Mucosa of rectum (tissue), 2 donors: ENCODE data around the gene ENOX2.

Experiments used
- H3K27ac ChIP-seq, 2 donors: one replicate each; pipeline ENCODE4 v1.7.0; 2013; ENCODE audit warnings: inconsistent platforms in 2 of 2, low read depth in 2 of 2, low read length in 2 of 2
- H3K27me3 ChIP-seq, 2 donors: one replicate each; pipeline ENCODE4 v1.7.0; 2013; ENCODE audit warnings: low read length in 2 of 2; ENCODE audit not compliant: control insufficient read depth in 2 of 2, insufficient read depth in 2 of 2
- H3K36me3 ChIP-seq, 2 donors: one replicate each; pipeline ENCODE4 v1.7.0; 2013; ENCODE audit warnings: low read length in 2 of 2; ENCODE audit not compliant: control insufficient read depth in 2 of 2, insufficient read depth in 2 of 2
- H3K4me1 ChIP-seq, 2 donors: one replicate each; pipeline ENCODE4 v1.7.0; 2013; ENCODE audit warnings: low read length in 2 of 2, mild to moderate bottlenecking in 1 of 2; ENCODE audit not compliant: control insufficient read depth in 2 of 2, insufficient read depth in 2 of 2
- H3K4me3 ChIP-seq, 2 donors: one replicate each; pipeline ENCODE4 v1.7.0; 2013; ENCODE audit warnings: low read length in 2 of 2
- H3K9ac ChIP-seq, 2 donors: one replicate each; pipeline ENCODE4 v1.7.0; 2013; ENCODE audit warnings: low read length in 2 of 2, low read depth in 1 of 2, mild to moderate bottlenecking in 1 of 2
- H3K9me3 ChIP-seq, 2 donors: one replicate each; pipeline ENCODE4 v1.7.0; 2013; ENCODE audit warnings: low read length in 2 of 2; ENCODE audit not compliant: control insufficient read depth in 2 of 2
- donor health status: healthy.
- donor health status: Normal muscosa, but diverticular disease.

ENOX2 gene

DNA sequence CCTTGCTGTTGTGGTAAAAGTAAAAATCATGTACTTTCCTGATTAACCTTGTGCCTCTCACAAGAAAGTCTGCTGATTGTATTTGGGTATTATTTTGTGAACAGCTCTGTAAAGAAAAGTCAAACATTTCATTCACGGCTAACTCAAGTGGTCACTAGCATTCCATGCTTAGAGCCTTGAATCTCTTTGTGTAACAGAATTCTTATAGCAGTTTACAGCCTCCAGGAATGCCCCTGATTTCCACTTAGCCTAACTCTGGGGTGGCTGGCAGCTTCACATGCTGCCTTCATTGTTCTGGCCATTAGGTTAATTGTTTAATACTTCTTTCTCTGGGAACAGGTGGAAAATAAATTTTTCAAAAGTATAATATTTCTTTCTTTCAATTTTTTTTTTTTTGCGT is 274.5 kb downstream of the ENOX2 start:
- no peaks in the 10 kb centered on the region for H3K36me3 ChIP-seq
- H3K9ac ChIP-seq: no peak overlapping the region
- no peaks in the 10 kb centered on the region for H3K9me3 ChIP-seq
- H3K27me3 ChIP-seq: no peaks in the 10 kb centered on the region
- no peak overlapping the region for H3K4me3 ChIP-seq
- no peaks in the 10 kb centered on the region for H3K4me1 ChIP-seq
- no peak overlapping the region for H3K27ac ChIP-seq

DNA sequence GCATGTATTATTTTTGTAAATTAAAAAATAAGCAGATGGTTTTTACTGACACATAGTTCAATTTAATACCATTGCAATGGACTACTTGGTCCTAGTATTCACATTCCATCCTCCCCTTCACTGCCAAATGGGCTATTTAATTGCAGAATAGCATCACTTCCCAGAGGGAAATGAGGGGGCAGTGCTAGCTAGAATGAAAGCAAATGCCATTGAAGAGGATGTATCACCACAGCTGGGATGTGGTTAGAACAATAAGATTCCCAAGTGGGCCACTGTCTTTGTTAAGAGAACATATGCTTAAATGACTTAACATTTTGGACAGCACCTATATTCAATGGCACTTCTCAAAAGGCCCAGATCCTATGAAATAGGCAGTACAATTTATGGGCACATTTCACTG is 276.5 kb downstream of the ENOX2 start:
- no peaks in the 10 kb centered on the region for H3K27me3 ChIP-seq

DNA sequence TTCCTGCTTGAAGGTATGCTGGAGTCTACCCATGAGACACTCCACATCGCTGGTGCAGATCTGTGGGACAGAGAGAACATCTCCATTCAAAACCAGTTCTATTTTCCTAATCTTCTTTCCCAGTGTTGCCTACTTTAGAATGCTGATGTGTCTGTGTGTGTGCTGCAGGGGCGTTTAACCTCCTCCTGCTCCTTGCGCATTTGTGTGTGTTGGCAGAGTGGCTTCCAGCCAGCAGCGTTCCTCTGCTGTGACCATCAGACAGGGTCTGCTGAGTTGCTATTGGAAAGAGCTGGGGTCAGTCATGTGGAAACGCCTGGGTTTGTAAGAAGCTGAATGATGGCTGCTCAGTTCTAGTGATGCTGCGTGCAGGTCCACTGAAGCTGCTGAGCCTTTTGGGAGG is 277.6 kb downstream of the ENOX2 start:
- Histone ChIP-seq H3K4me1 (no peaks in the 10 kb centered on the region), H3K36me3 (no peaks in the 10 kb centered on the region), H3K27me3 (no peaks in the 10 kb centered on the region), H3K4me3 (no peak overlapping the region), H3K9me3 (no peaks in the 10 kb centered on the region), H3K9ac (no peak overlapping the region), H3K27ac (no peak overlapping the region)

More for the DNA sequence above, 276.5 kb downstream of the ENOX2 start:
- no peak overlapping the region for H3K4me3 ChIP-seq
- H3K36me3 ChIP-seq: no peaks in the 10 kb centered on the region
- no peaks in the 10 kb centered on the region for H3K9me3 ChIP-seq
- H3K27ac ChIP-seq: no peak overlapping the region
- H3K4me1 ChIP-seq: no peaks in the 10 kb centered on the region
- H3K9ac ChIP-seq: no peak overlapping the region

DNA sequence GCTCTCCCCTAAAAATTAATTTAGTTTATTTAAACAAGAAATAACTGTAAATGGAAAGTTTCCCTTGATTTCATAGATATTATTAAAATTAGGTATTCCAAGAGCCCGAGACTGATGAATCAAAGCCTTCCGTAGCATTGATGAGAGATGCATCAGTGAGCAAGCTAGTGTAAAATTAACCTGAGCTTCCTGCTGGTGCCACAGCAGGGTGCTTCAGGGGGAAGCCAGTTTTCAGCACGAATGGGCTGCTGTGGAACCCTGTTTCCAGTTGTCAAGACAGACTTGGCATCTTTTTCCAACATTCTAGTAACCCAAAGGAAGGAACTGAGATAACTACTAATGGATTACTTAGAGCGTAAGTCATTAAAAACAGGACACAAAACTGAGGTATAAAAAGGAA is 279.5 kb downstream of the ENOX2 start:
- no peak overlapping the region for H3K4me3 ChIP-seq
- H3K9me3 ChIP-seq: no peaks in the 10 kb centered on the region
- H3K36me3 ChIP-seq: no peaks in the 10 kb centered on the region
- H3K4me1 ChIP-seq: no peaks in the 10 kb centered on the region
- H3K27ac ChIP-seq: no peak overlapping the region
- no peaks in the 10 kb centered on the region for H3K27me3 ChIP-seq
- H3K9ac ChIP-seq: no peak overlapping the region

DNA sequence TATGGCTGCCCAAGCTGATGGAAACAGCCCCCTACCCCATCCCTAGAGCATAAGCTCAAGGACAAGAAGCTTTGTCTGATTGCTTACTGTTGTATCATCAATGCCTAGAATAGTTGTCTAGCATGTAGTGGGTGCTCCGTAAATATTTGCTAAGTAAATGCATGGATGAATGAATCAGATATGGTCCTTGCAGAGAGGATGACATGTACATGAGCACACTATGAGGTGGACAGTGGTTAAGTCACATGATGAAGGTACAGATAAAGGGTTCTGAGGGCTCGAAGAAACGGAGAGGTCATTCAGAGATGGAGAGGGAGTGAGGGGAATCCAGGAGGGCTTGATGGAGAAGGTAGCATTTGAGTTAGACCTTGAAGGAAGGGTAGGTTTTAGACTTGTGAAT is 287.1 kb downstream of the ENOX2 start:
- no peaks in the 10 kb centered on the region for H3K36me3 ChIP-seq
- no peaks in the 10 kb centered on the region for H3K27me3 ChIP-seq
- no peak overlapping the region for H3K9ac ChIP-seq
- no peaks in the 10 kb centered on the region for H3K4me1 ChIP-seq
- no peaks in the 10 kb centered on the region for H3K9me3 ChIP-seq
- H3K4me3 ChIP-seq: no peak overlapping the region
- H3K27ac ChIP-seq: no peak overlapping the region

DNA sequence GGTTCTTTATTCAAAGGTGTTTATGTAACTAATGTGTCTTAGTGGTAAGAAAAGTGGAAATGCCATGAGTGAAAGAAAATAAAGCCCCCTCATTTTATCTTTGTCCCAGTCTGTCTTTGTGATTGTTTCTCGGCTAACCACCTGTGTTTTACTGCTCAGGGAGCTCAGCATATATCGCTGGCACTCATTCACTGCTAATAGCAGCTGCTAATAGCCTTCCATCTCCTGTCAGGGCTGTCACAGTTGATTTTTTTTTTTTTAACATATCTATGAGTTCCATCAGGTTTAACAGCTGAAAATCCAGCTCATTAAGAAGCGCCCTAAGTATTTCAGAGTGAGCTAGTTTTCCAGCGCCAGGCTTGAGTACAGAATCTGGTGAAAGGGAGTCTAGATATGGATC is 295.6 kb downstream of the ENOX2 start:
- H3K9me3 ChIP-seq: no peaks in the 10 kb centered on the region
- H3K27me3 ChIP-seq: peaks cover 5 to 9% of the 10 kb centered on the region in 2 donors
- H3K9ac ChIP-seq: no peak overlapping the region
- H3K4me1 ChIP-seq: no peaks in the 10 kb centered on the region
- H3K4me3 ChIP-seq: no peak overlapping the region
- no peak overlapping the region for H3K27ac ChIP-seq
- no peaks in the 10 kb centered on the region for H3K36me3 ChIP-seq

DNA sequence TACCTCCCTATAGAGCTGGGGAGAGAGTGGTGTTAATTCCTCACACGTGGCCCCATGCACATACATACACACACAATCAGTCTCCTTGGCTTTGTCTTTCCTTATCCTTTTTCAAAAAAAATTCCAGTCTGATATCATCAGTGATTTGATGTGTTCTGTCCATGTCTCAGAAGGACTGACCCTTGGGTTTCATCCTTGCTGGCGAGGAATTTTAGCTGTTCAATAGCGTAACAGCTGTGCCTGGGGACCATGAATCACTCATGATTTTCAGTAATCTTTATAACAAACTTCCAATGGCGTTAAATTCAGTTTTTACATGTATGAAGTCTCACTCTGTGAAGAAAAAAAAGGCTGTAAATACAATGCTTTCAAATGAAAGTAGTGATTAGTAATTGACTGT is 296.6 kb downstream of the ENOX2 start:
- no peak overlapping the region for H3K27ac ChIP-seq
- no peaks in the 10 kb centered on the region for H3K36me3 ChIP-seq
- H3K27me3 ChIP-seq: peaks cover 5 to 9% of the 10 kb centered on the region in 2 donors
- no peak overlapping the region for H3K4me3 ChIP-seq
- H3K9me3 ChIP-seq: no peaks in the 10 kb centered on the region
- no peaks in the 10 kb centered on the region for H3K4me1 ChIP-seq
- no peak overlapping the region for H3K9ac ChIP-seq

DNA sequence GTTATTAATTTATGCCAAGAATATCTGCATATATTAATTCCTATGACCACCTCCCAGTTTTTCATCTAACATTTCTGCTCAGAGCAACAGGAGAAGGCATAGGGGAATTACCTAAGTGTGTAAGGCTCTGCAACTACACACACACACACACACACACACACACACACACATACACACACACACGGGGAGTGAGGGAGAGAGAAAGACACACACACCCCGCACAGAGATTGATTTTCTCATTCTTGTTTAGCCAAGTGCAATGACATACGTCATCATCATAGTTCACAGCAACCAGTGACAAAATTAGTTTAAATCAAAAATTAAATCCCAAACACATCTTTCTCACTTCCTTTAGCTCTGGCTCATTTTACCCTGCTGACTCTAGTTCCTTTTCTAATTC is 298.1 kb downstream of the ENOX2 start:
- no peaks in the 10 kb centered on the region for H3K36me3 ChIP-seq
- peaks cover 5 to 9% of the 10 kb centered on the region in 2 donors for H3K27me3 ChIP-seq
- H3K27ac ChIP-seq: no peak overlapping the region
- H3K4me1 ChIP-seq: no peaks in the 10 kb centered on the region
- H3K9me3 ChIP-seq: no peaks in the 10 kb centered on the region
- H3K9ac ChIP-seq: no peak overlapping the region
- H3K4me3 ChIP-seq: no peak overlapping the region

DNA sequence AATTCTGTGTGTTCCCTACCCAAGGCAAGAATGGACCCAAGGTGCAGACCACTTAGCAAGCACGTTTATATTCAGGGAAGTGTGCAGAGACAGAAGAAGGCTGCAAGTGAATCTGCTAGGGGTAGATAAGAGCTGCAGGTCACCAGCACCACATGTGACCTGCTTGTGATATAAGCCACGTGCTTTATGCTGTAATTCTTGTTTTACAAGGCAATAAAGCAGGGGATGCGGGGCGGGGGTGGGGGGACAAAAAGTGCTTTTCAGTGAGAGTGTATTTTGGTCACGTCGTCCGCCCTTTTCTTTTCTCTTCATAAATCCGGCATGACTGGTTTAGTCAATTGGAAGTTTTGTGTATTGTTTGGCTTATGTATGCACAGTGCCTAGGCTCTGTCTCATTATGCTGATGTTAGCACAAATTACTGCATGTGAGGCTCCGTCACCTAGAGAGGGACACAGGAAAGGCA is 308.5 kb downstream of the ENOX2 start:
- H3K9ac ChIP-seq: no peak overlapping the region
- H3K27me3 ChIP-seq: no peaks in the 10 kb centered on the region
- H3K4me1 ChIP-seq: peaks cover 0 to 2% of the 10 kb centered on the region in 2 donors
- no peaks in the 10 kb centered on the region for H3K36me3 ChIP-seq
- H3K4me3 ChIP-seq: no peak overlapping the region
- no peak overlapping the region for H3K27ac ChIP-seq
- H3K9me3 ChIP-seq: no peaks in the 10 kb centered on the region

DNA sequence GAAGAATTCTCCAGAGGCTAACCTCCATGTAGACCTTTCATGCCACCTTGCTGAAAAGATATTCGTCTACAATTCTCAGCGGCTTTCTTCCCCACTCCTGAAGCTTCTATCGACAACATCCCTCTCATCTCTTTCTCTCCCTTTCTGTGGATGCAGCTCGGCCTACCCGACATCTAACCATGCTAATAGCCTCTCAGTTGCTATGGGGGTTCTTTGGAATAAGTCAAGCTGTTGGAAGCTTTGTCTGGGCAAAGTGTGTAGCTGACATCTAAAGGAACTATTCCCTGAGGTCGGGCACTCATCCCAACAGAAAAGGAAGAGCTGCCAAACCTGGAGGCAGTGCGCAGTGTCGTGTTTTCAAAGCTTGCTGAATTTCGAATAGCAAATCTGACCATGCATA is 309.1 kb downstream of the ENOX2 start:
- H3K9ac ChIP-seq: no peak overlapping the region
- H3K4me3 ChIP-seq: no peak overlapping the region
- H3K4me1 ChIP-seq: peaks cover 0 to 2% of the 10 kb centered on the region in 2 donors
- no peak overlapping the region for H3K27ac ChIP-seq
- no peaks in the 10 kb centered on the region for H3K36me3 ChIP-seq
- no peaks in the 10 kb centered on the region for H3K27me3 ChIP-seq
- no peaks in the 10 kb centered on the region for H3K9me3 ChIP-seq

DNA sequence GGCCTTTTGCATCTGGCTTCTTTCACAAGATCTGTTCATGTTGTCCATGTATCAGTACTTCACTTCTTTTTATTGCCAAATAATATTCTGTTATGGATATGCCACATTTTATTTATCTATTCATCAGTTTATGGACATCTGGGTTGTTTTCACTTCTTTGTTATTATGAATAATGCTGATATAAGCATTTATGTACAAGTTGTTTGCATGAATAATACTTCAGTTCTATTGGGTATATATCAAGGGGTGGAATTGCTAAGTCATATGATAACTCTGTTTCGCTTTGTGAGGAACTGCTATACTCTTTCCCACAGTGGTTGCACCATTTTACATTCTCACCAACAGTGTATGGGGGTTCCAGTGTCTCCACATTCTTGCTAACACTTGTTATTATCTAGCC is 310.8 kb downstream of the ENOX2 start:
- Histone ChIP-seq H3K36me3 (no peaks in the 10 kb centered on the region), H3K4me3 (no peak overlapping the region), H3K27ac (no peak overlapping the region)

More for the DNA sequence above, 310.8 kb downstream of the ENOX2 start:
- no peaks in the 10 kb centered on the region for H3K9me3 ChIP-seq
- H3K27me3 ChIP-seq: no peaks in the 10 kb centered on the region
- H3K4me1 ChIP-seq: peaks cover 0 to 2% of the 10 kb centered on the region in 2 donors
- H3K9ac ChIP-seq: no peak overlapping the region
